Keratinocyte (primary cell): Measurements from ENCODE around the gene SEC11A. TPM values are rescaled to one million over a fixed set of nuclear protein-coding genes. Genes with fewer than 3 reads are reported as not detected.

Experiments
- DNase-seq: peaks from one replicate; pipeline ENCODE4 v3.0.0-alpha.2; 2011; ENCODE audit warnings: low read depth, missing footprints, low spot score
- FAIRE-seq: peaks from 2 replicates; lab custom pipeline; 2011; peaks lifted over from hg19 to GRCh38; lab: Jason Lieb, UNC
- H2AFZ ChIP-seq: 2 replicates; pipeline ENCODE4 v1.6.0; 2012; ENCODE audit warnings: low read length, control low read depth, inconsistent platforms; ENCODE audit not compliant: control insufficient read depth
- H3K27ac ChIP-seq: 2 replicates; pipeline ENCODE4 v1.5.1; 2011; ENCODE audit warnings: low read length; ENCODE audit not compliant: control insufficient read depth, insufficient read depth
- H3K27me3 ChIP-seq: 3 replicates; pipeline ENCODE4 v1.6.0; 2011; ENCODE audit warnings: low read length; ENCODE audit not compliant: control insufficient read depth, insufficient read depth; ENCODE audit errors: extremely low read depth
- H3K36me3 ChIP-seq, 2 experiments: 2 replicates in 1 of 2; 3 replicates in 1 of 2; pipeline ENCODE4 v1.5.1; 2011; ENCODE audit warnings: low read length in 2 of 2, mild to moderate bottlenecking in 1 of 2; ENCODE audit not compliant: control insufficient read depth in 2 of 2, insufficient read depth in 2 of 2; ENCODE audit errors: extremely low read depth in 1 of 2
- H3K4me1 ChIP-seq: 3 replicates; pipeline ENCODE4 v1.5.1; 2011; ENCODE audit warnings: low read length; ENCODE audit not compliant: control insufficient read depth, insufficient read depth; ENCODE audit errors: extremely low read depth
- H3K4me2 ChIP-seq: 3 replicates; pipeline ENCODE4 v1.6.0; 2011; ENCODE audit warnings: low read depth, low read length; ENCODE audit not compliant: control insufficient read depth, insufficient read depth; ENCODE audit errors: extremely low read depth
- H3K4me3 ChIP-seq, 3 experiments: fragments of 200-600 bp in 1 of 3; sonication (generic) in 1 of 3; 2 replicates in 2 of 3; 3 replicates in 1 of 3; pipeline ENCODE4 v1.5.1; 2011 to 2016; ENCODE audit warnings: low read length in 3 of 3, mild to moderate bottlenecking in 3 of 3, control low read depth in 2 of 3, inconsistent platforms in 1 of 3, low read depth in 1 of 3, mixed read lengths in 1 of 3, mixed run types in 1 of 3, moderate library complexity in 1 of 3; ENCODE audit not compliant: control insufficient read depth in 2 of 3, insufficient read depth in 2 of 3; ENCODE audit errors: extremely low read depth in 1 of 3
- H3K79me2 ChIP-seq: 2 replicates; pipeline ENCODE4 v1.6.0; 2012; ENCODE audit warnings: low read length; ENCODE audit not compliant: control insufficient read depth, insufficient read depth
- H3K9ac ChIP-seq: 3 replicates; pipeline ENCODE4 v1.6.0; 2011; ENCODE audit warnings: low read length; ENCODE audit not compliant: control insufficient read depth, insufficient read depth; ENCODE audit errors: extremely low read depth
- H3K9me1 ChIP-seq: 3 replicates; pipeline ENCODE4 v1.6.0; 2011; ENCODE audit warnings: low read length; ENCODE audit not compliant: control insufficient read depth, insufficient read depth; ENCODE audit errors: extremely low read depth
- H3K9me3 ChIP-seq: 2 replicates; pipeline ENCODE4 v1.5.1; 2012; ENCODE audit warnings: low read depth, low read length; ENCODE audit not compliant: control insufficient read depth
- H4K20me1 ChIP-seq: 3 replicates; pipeline ENCODE4 v1.6.0; 2011; ENCODE audit warnings: low read length; ENCODE audit not compliant: control insufficient read depth, insufficient read depth; ENCODE audit errors: extremely low read depth
- EZH2 ChIP-seq: IDR thresholded peaks from one replicate; pipeline ENCODE4 v1.6.1; 2012; ENCODE audit warnings: inconsistent platforms, mild to moderate bottlenecking, low read length, moderate library complexity
- dilution Hi-C: fragments of 300-500 bp; cut with MboI; formaldehyde crosslinking; loops from one replicate; pipeline ENCODE4 v1.7.0; 2020; ENCODE audit warnings: low sequenced_read_pairs; ENCODE audit not compliant: extremely low pct_ligation_motif_present
- polyA plus RNA-seq, 5 experiments: library from polyadenylated mRNA; depleted of rRNA in 3 of 5; stranded (reverse) in 3 of 5; stranded (forward) in 1 of 5; unstranded in 1 of 5; fragments of >200 nt; gene quantifications; 1 replicate in 1 of 5; 2 replicates in 3 of 5; 3 replicates in 1 of 5; pipeline versions ENCODE4 v1.2.1 to v1.2.3, GENCODE V29; 2011 to 2012; ENCODE audit warnings: missing spikeins in 2 of 5, low read depth in 1 of 5, low replicate concordance in 1 of 5
- TF ChIP-seq, protein P1 (sequence below), 3 experiments: IDR thresholded peaks in 1 of 3; conservative IDR thresholded peaks in 1 of 3; optimal IDR thresholded peaks in 1 of 3; 2 replicates in 2 of 3; 3 replicates in 1 of 3; pipeline versions ENCODE3 to v1.5.1; 2011; ENCODE audit warnings: low read length in 3 of 3, mild to moderate bottlenecking in 3 of 3, moderate library complexity in 2 of 3, control low read depth in 1 of 3, inconsistent platforms in 1 of 3; ENCODE audit not compliant: insufficient read depth in 2 of 3; ENCODE audit errors: extremely low read depth in 1 of 3

Gene SEC11A
- polyA plus RNA-seq, 1 donor (not counting 4 experiments of a cell fraction or from before 2014, with no cell fraction given): 195 TPM

- dilution Hi-C loops: no loop called here
- DNase-seq (no peak), FAIRE-seq (no peak)
Observed at GRCh38 chr15:84722628-84723027, 6.7 kb upstream of the SEC11A start.

DNA sequence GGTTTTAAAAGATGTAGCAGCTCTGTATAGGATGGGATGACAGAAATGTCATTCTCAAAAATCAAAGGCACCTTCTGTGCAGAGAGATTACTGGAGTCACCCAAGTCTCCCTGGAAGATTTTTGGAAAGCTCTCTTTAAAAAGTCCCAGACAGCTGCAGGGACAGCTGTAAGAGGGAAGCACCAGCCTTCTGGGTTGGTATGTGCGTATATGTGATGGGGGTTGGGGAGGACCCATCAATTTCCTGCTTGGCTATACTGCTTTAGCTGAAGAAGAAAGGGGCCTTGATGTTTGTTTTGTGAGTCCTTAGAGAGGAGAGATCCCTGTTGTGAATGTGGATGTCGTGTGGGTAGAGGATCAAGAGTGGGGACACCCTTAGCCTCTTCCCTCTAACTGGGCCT is 5.4 kb upstream of the SEC11A start:
- H3K79me2 ChIP-seq: peaks cover 2% of the 10 kb centered on the region
- H3K4me2 ChIP-seq: no peak overlapping the region
- H2AFZ ChIP-seq: no peak overlapping the region
- DNase-seq: no peak
- no peaks in the 10 kb centered on the region for H3K9me3 ChIP-seq
- TF ChIP-seq, protein P1, sequence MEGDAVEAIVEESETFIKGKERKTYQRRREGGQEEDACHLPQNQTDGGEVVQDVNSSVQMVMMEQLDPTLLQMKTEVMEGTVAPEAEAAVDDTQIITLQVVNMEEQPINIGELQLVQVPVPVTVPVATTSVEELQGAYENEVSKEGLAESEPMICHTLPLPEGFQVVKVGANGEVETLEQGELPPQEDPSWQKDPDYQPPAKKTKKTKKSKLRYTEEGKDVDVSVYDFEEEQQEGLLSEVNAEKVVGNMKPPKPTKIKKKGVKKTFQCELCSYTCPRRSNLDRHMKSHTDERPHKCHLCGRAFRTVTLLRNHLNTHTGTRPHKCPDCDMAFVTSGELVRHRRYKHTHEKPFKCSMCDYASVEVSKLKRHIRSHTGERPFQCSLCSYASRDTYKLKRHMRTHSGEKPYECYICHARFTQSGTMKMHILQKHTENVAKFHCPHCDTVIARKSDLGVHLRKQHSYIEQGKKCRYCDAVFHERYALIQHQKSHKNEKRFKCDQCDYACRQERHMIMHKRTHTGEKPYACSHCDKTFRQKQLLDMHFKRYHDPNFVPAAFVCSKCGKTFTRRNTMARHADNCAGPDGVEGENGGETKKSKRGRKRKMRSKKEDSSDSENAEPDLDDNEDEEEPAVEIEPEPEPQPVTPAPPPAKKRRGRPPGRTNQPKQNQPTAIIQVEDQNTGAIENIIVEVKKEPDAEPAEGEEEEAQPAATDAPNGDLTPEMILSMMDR (optimal IDR thresholded peaks at IDR 0.05 in 1 of 3, IDR thresholded peaks at IDR 0.05 in 1 of 3, conservative IDR thresholded peaks at IDR 0.05 in 1 of 3; ENCODE audit: extremely low read depth in 1 of 3, insufficient read depth in 2 of 3, low read length in 3 of 3): no peak
- dilution Hi-C loops: no loop called here
- H3K27ac ChIP-seq: no peak overlapping the region
- no peaks in the 10 kb centered on the region for H3K27me3 ChIP-seq
- H3K4me1 ChIP-seq: peaks cover 18% of the 10 kb centered on the region
- no peaks in the 10 kb centered on the region for H3K36me3 ChIP-seq
- FAIRE-seq: no peak
- no peak overlapping the region for H3K4me3 ChIP-seq
- no peak overlapping the region for H3K9ac ChIP-seq
- H4K20me1 ChIP-seq: no peaks in the 10 kb centered on the region
- H3K9me1 ChIP-seq: no peaks in the 10 kb centered on the region

More at GRCh38 chr15:84722628-84723027, 6.7 kb upstream of the SEC11A start:
- Histone ChIP-seq H3K36me3 (no peaks in the 10 kb centered on the region), H3K4me3 (no peak overlapping the region), H3K9me1 (no peaks in the 10 kb centered on the region), H3K4me1 (peaks cover 14% of the 10 kb centered on the region), H3K9me3 (no peaks in the 10 kb centered on the region), H3K79me2 (no peaks in the 10 kb centered on the region), H2AFZ (peak overlapping the region; percentile 20), H3K4me2 (no peak overlapping the region), H3K27me3 (no peaks in the 10 kb centered on the region), H3K9ac (no peak overlapping the region), H4K20me1 (no peaks in the 10 kb centered on the region), H3K27ac (no peak overlapping the region)
- TF ChIP-seq, protein P1 (optimal IDR thresholded peaks at IDR 0.05 in 1 of 3, IDR thresholded peaks at IDR 0.05 in 1 of 3, conservative IDR thresholded peaks at IDR 0.05 in 1 of 3; ENCODE audit: extremely low read depth in 1 of 3, insufficient read depth in 2 of 3, low read length in 3 of 3): no peak
- no peak for TF ChIP-seq EZH2
